ENCODE results near the gene CTRB2.

CTRB2 gene

GRCh38 chr16:75203667-75204409 lies 3.1 kb downstream of the CTRB2 start:
- TF ChIP-seq TAF1 (IDR thresholded peaks at IDR 0.05; ENCODE audit: borderline replicate concordance, insufficient read depth, low read length) (no peak), SIN3A (IDR thresholded peaks at IDR 0.05; ENCODE audit: borderline replicate concordance, insufficient read depth, low read length) (no peak), POLR2AphosphoS5 (IDR thresholded peaks at IDR 0.05; ENCODE audit: low read depth, low read length) (no peak), FOXP2 (optimal IDR thresholded peaks at IDR 0.05; ENCODE audit: borderline replicate concordance, extremely low read depth, extremely low read length, insufficient read depth) (no peak), REST (IDR thresholded peaks at IDR 0.05; ENCODE audit: insufficient read depth in 1 of 2, low read depth in 2 of 2, low read length in 2 of 2) (no peak)

- TF ChIP-seq TAF1 (IDR thresholded peaks at IDR 0.05; ENCODE audit: borderline replicate concordance, insufficient read depth, low read length) (no peak), REST (IDR thresholded peaks at IDR 0.05; ENCODE audit: insufficient read depth in 1 of 2, low read depth in 2 of 2, low read length in 2 of 2) (no peak)
These were observed 3.9 kb downstream of the CTRB2 start for GRCh38 chr16:75203096-75203495.

- no peak for TF ChIP-seq SIN3A (IDR thresholded peaks at IDR 0.05; ENCODE audit: borderline replicate concordance, insufficient read depth, low read length)
- TF ChIP-seq TAF1 (IDR thresholded peaks at IDR 0.05; ENCODE audit: borderline replicate concordance, insufficient read depth, low read length): no peak
- TF ChIP-seq REST (IDR thresholded peaks at IDR 0.05; ENCODE audit: insufficient read depth in 1 of 2, low read depth in 2 of 2, low read length in 2 of 2): no peak
- no peak for TF ChIP-seq FOXP2 (optimal IDR thresholded peaks at IDR 0.05; ENCODE audit: borderline replicate concordance, extremely low read depth, extremely low read length, insufficient read depth)
- no peak for TF ChIP-seq POLR2AphosphoS5 (IDR thresholded peaks at IDR 0.05; ENCODE audit: low read depth, low read length)
These were observed 4.8 kb downstream of the CTRB2 start for GRCh38 chr16:75202069-75202590.

GRCh38 chr16:75198135-75198600 lies 8.8 kb downstream of the CTRB2 start:
- TF ChIP-seq FOXP2 (optimal IDR thresholded peaks at IDR 0.05; ENCODE audit: borderline replicate concordance, extremely low read depth, extremely low read length, insufficient read depth): no peak
- no peak for TF ChIP-seq TAF1 (IDR thresholded peaks at IDR 0.05; ENCODE audit: borderline replicate concordance, insufficient read depth, low read length)
- no peak for TF ChIP-seq REST (IDR thresholded peaks at IDR 0.05; ENCODE audit: insufficient read depth in 1 of 2, low read depth in 2 of 2, low read length in 2 of 2)
- no peak for TF ChIP-seq POLR2AphosphoS5 (IDR thresholded peaks at IDR 0.05; ENCODE audit: low read depth, low read length)
- TF ChIP-seq SIN3A (IDR thresholded peaks at IDR 0.05; ENCODE audit: borderline replicate concordance, insufficient read depth, low read length): no peak

Measured in PFSK-1 (cell line).